Stimulated activated naive CD8-positive, alpha-beta T cell treated with anti-CD3 and anti-CD28 coated beads, Interleukin-15, amount 100 ng/mL, for 72 hours (primary cell): ENCODE results near the gene SP140L.
"Not testable (repeated sequence)": the region's sequence is repeated elsewhere in the genome, so short reads cannot be mapped to it uniquely, and the experiment has no call there.

Source experiments
- ATAC-seq: fragments of 150-1000 bp; cut with Tn5 transposase; 2 replicates; pipeline ENCODE4 v1.10.0; 2021; ENCODE audit warnings: mild to moderate bottlenecking, moderate library complexity
- DNase-seq, 2 donors: peaks; one replicate each; pipeline ENCODE4 v3.0.0; 2021 to 2022
- H3K27ac Mint-ChIP-seq, 2 donors: one replicate each; pipeline ENCODE4 v1.8.0; 2022; ENCODE audit warnings: mild to moderate bottlenecking in 2 of 2, mixed read lengths in 2 of 2, moderate library complexity in 2 of 2
- H3K27me3 Mint-ChIP-seq: one replicate; pipeline ENCODE4 v1.8.0; 2022; ENCODE audit warnings: mixed read lengths
- H3K4me1 Mint-ChIP-seq: one replicate; pipeline ENCODE4 v1.8.0; 2022; ENCODE audit warnings: mild to moderate bottlenecking, mixed read lengths
- H3K4me3 Mint-ChIP-seq, 2 donors: one replicate each; pipeline ENCODE4 v1.8.0; 2022; ENCODE audit warnings: mild to moderate bottlenecking in 2 of 2, mixed read lengths in 2 of 2, moderate library complexity in 1 of 2
- H3K9me3 Mint-ChIP-seq, 2 donors: one replicate each; pipeline ENCODE4 v1.8.0; 2022; ENCODE audit warnings: mixed read lengths in 2 of 2

Gene SP140L

DNA sequence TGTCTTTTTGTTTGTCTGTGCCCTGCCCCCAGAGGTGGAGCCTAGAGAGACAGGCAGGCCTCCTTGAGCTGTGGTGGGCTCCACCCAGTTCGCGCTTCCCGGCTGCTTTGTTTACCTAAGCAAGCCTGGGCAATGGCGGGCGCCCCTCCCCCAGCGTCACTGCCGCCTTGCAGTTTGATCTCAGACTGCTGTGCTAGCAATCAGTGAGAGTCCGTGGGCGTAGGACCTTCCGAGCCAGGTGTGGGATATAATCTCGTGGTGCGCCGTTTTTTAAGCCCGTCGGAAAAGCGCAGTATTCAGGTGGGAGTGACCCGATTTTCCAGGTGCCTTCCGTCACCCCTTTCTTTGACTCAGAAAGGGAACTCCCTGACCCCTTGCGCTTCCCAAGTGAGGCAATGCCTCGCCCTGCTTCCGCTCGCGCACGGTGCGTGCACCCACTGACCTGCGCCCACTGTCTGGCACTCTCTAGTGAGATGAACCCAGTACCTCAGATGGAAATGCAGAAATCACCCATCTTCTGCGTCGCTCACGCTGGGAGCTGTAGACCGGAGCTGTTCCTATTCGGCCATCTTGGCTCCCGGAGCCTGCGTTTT lies 15.0 kb downstream of the SP140L start:
- not testable (repeated sequence) for ATAC-seq, H3K27ac Mint-ChIP-seq, H3K4me3 Mint-ChIP-seq, DNase-seq, H3K27me3 Mint-ChIP-seq
- Mint-ChIP-seq H3K9me3 (peaks cover 38 to 40% of the 10 kb centered on the region in 2 donors), H3K4me1 (peaks cover 43% of the 10 kb centered on the region)

DNA sequence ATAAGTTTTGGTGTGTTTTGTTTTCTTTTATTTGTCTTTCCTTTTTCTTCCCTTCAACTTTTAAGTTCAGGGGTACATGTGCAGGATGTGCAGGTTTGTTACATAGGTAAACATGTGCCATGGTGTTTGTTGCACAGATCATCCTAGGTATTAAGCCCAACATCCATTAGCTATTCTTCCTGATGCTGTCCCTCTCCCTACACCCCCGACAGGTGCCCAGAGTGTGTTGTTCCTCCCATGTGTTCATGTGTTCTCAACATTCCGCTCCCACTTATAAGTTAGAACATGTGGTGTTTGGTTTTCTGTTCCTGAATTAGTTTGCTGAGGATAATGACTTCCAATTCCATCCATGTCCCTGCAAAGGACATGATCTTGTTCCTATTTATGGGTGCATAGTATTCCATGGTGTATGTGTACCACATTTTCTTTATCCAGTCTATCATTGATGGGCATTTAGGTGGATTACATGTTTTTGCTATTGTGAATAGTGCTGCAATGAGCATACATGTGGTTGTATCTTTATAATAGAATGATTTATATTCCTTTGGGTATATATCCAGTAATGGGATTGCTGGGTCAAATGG lies 16.1 kb downstream of the SP140L start:
- not testable (repeated sequence) for H3K4me3 Mint-ChIP-seq, DNase-seq, H3K27me3 Mint-ChIP-seq, ATAC-seq, H3K27ac Mint-ChIP-seq
- Mint-ChIP-seq H3K9me3 (peaks cover 40 to 42% of the 10 kb centered on the region in 2 donors), H3K4me1 (peaks cover 54% of the 10 kb centered on the region)

GRCh38 chr2:230343747-230344146 lies 16.8 kb downstream of the SP140L start:
- Mint-ChIP-seq H3K4me3 (peak overlapping the region in 1 of 2 donors; percentile 3), H3K4me1 (peaks cover 60% of the 10 kb centered on the region), H3K27ac (no peak overlapping the region), H3K9me3 (peaks cover 40 to 42% of the 10 kb centered on the region in 2 donors), H3K27me3 (no peaks in the 10 kb centered on the region)
- DNase-seq (no peak), ATAC-seq (peak; percentile 53)

GRCh38 chr2:230346465-230346864 lies 19.5 kb downstream of the SP140L start:
- no peak overlapping the region for H3K27ac Mint-ChIP-seq
- DNase-seq = no peak
- H3K4me1 Mint-ChIP-seq = peaks cover 79% of the 10 kb centered on the region
- H3K9me3 Mint-ChIP-seq = peaks cover 40 to 42% of the 10 kb centered on the region in 2 donors
- no peak for ATAC-seq
- H3K4me3 Mint-ChIP-seq = no peak overlapping the region
- no peaks in the 10 kb centered on the region for H3K27me3 Mint-ChIP-seq

GRCh38 chr2:230346921-230347533 lies 20.0 kb downstream of the SP140L start:
- Mint-ChIP-seq H3K27ac (peak overlapping the region in 1 of 2 donors; percentile 2), H3K4me1 (peaks cover 81% of the 10 kb centered on the region), H3K9me3 (peaks cover 42% of the 10 kb centered on the region in 2 donors), H3K27me3 (no peaks in the 10 kb centered on the region), H3K4me3 (no peak overlapping the region)
- DNase-seq = no peak
- ATAC-seq = peak; percentile 66

DNA sequence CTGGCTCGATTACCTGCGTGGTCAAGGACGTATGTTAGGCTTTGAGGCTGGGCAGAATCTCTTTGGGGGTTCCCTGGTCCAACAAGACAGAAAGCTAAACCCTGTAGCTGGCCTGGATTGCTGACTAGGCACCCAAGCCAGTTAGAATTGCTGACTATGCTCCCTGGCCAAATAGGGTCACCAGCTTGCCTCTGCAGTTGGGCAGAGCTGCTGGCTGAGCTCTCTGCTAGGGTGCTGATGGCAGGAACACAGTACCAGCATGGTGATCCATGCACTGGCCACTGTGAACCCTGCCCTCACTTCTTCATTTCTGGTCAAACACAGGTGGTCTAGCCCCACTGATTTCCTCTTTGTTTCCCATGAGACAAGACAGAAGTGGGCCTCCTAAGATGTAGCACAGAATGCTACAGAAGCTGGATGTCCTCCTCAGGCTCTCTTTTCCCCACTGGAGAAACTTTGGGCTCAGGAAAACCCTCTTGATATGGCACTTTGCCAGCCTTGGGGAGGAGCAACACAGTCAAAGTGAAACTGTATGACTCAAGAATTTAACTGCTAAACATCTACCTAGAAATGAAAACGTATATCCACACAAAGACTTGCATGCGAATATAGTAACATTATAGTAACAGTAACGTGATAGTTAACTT lies 20.8 kb downstream of the SP140L start:
- H3K4me1 Mint-ChIP-seq = peaks cover 79% of the 10 kb centered on the region
- peak; percentile 37 to 52 for DNase-seq

GRCh38 chr2:230348787-230349186 lies 21.8 kb downstream of the SP140L start:
- H3K27me3 Mint-ChIP-seq = no peaks in the 10 kb centered on the region
- peaks cover 72% of the 10 kb centered on the region for H3K4me1 Mint-ChIP-seq
- H3K9me3 Mint-ChIP-seq = peaks cover 30 to 39% of the 10 kb centered on the region in 2 donors
- H3K27ac Mint-ChIP-seq = peak overlapping the region; percentile 12 to 85
- peak; percentile 76 for ATAC-seq
- H3K4me3 Mint-ChIP-seq = peak overlapping the region; percentile 51 to 81
- no peak for DNase-seq

More for the DNA sequence above, 20.8 kb downstream of the SP140L start:
- Mint-ChIP-seq H3K9me3 (peaks cover 38 to 46% of the 10 kb centered on the region in 2 donors), H3K27me3 (no peaks in the 10 kb centered on the region), H3K4me3 (peak overlapping the region; percentile 43 to 81), H3K27ac (peak overlapping the region; percentile 83 to 93)
- peak; percentile 75 for ATAC-seq

GRCh38 chr2:230356084-230356483 lies 29.1 kb downstream of the SP140L start:
- H3K9me3 Mint-ChIP-seq = peaks cover under 1 to 7% of the 10 kb centered on the region in 2 donors
- DNase-seq = no peak
- H3K4me1 Mint-ChIP-seq = peaks cover 24% of the 10 kb centered on the region
- H3K27ac Mint-ChIP-seq = no peak overlapping the region
- H3K4me3 Mint-ChIP-seq = no peak overlapping the region
- no peaks in the 10 kb centered on the region for H3K27me3 Mint-ChIP-seq
- no peak for ATAC-seq

- Mint-ChIP-seq H3K4me3 (no peak overlapping the region), H3K4me1 (peaks cover 39% of the 10 kb centered on the region), H3K27me3 (no peaks in the 10 kb centered on the region), H3K9me3 (peaks cover 0 to 11% of the 10 kb centered on the region in 2 donors), H3K27ac (no peak overlapping the region)
- DNase-seq (no peak), ATAC-seq (no peak)
Observed at GRCh38 chr2:230358305-230358704, 31.3 kb downstream of the SP140L start.

- H3K4me1 Mint-ChIP-seq = peaks cover 32% of the 10 kb centered on the region
Observed at GRCh38 chr2:230360028-230360427, 33.0 kb downstream of the SP140L start.

GRCh38 chr2:230362030-230362691 lies 35.2 kb downstream of the SP140L start:
- Mint-ChIP-seq H3K27me3 (no peaks in the 10 kb centered on the region), H3K4me1 (peaks cover 32% of the 10 kb centered on the region), H3K9me3 (peaks cover 7 to 11% of the 10 kb centered on the region in 2 donors), H3K4me3 (no peak overlapping the region), H3K27ac (peak overlapping the region; percentile 0 to 71)
- DNase-seq (no peak), ATAC-seq (peak; percentile 65)

More at GRCh38 chr2:230360028-230360427, 33.0 kb downstream of the SP140L start:
- DNase-seq = no peak
- Mint-ChIP-seq H3K4me3 (no peak overlapping the region), H3K27me3 (no peaks in the 10 kb centered on the region), H3K27ac (no peak overlapping the region), H3K9me3 (peaks cover 7 to 11% of the 10 kb centered on the region in 2 donors)
- no peak for ATAC-seq

- H3K27ac Mint-ChIP-seq = no peak overlapping the region
Observed at GRCh38 chr2:230382108-230382507, 55.1 kb downstream of the SP140L start.

DNA sequence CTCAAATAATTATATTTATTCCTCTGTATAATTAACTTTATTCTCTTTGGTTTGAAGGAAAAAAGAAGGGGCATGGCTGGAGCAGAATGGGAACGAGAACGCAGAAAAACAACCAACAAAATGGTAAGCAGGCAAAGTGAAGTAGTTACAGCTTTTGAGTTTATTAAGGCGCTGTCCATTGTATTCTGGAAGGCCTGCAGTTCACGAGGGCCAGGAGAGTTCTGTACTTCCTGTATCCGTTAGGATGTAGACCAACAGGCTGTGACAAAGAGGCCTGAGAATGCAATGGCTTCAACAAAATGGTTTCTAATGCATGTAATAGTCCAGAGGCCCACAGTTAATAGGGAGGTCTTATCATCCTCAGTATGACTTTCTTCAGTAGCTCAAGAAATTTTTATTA lies 56.5 kb downstream of the SP140L start:
- H3K4me1 Mint-ChIP-seq = peaks cover 2% of the 10 kb centered on the region
- ATAC-seq (no peak), DNase-seq (no peak)
- no peak overlapping the region for H3K4me3 Mint-ChIP-seq
- H3K27me3 Mint-ChIP-seq = no peaks in the 10 kb centered on the region
- H3K27ac Mint-ChIP-seq = no peak overlapping the region
- H3K9me3 Mint-ChIP-seq = no peaks in the 10 kb centered on the region

More at GRCh38 chr2:230382108-230382507, 55.1 kb downstream of the SP140L start:
- Mint-ChIP-seq H3K9me3 (no peaks in the 10 kb centered on the region), H3K4me1 (peaks cover 7% of the 10 kb centered on the region), H3K27me3 (no peaks in the 10 kb centered on the region), H3K4me3 (no peak overlapping the region)
- DNase-seq (no peak), ATAC-seq (no peak)

GRCh38 chr2:230384986-230385385 lies 58.0 kb downstream of the SP140L start:
- Mint-ChIP-seq H3K27ac (no peak overlapping the region), H3K27me3 (no peaks in the 10 kb centered on the region), H3K9me3 (no peaks in the 10 kb centered on the region), H3K4me1 (no peaks in the 10 kb centered on the region), H3K4me3 (no peak overlapping the region)
- DNase-seq (no peak), ATAC-seq (no peak)

GRCh38 chr2:230394301-230394700 lies 67.3 kb downstream of the SP140L start:
- Mint-ChIP-seq H3K4me1 (no peaks in the 10 kb centered on the region), H3K9me3 (no peaks in the 10 kb centered on the region), H3K27me3 (no peaks in the 10 kb centered on the region), H3K27ac (no peak overlapping the region), H3K4me3 (no peak overlapping the region)
- no peak for DNase-seq
- no peak for ATAC-seq
